Mesothelial cell of epicardium (in vitro differentiated cells): ENCODE results near the gene FIBCD1. TPM values are rescaled to one million over a fixed set of nuclear protein-coding genes. Genes with fewer than 3 reads are reported as not detected.

Source experiments
- DNase-seq, 2 experiments: peaks; one replicate each; pipeline ENCODE4 v3.0.0; 2021; ENCODE audit warnings: low spot score in 2 of 2; ENCODE audit not compliant: unreplicated experiment in 2 of 2
- H3K27ac Mint-ChIP-seq: 2 replicates; pipeline ENCODE4 v1.8.0; 2021; ENCODE audit warnings: mixed read lengths
- H3K27me3 Mint-ChIP-seq: 2 replicates; pipeline ENCODE4 v1.8.0; 2021; ENCODE audit warnings: low read depth, mixed read lengths
- H3K36me3 Mint-ChIP-seq: 2 replicates; pipeline ENCODE4 v1.8.0; 2021; ENCODE audit warnings: mixed read lengths
- H3K4me1 Mint-ChIP-seq: 2 replicates; pipeline ENCODE4 v1.8.0; 2021; ENCODE audit warnings: mixed read lengths
- H3K4me3 Mint-ChIP-seq: 2 replicates; pipeline ENCODE4 v1.8.0; 2021; ENCODE audit warnings: mild to moderate bottlenecking, moderate library complexity, mixed read lengths
- H3K9me3 Mint-ChIP-seq: 2 replicates; pipeline ENCODE4 v1.8.0; 2021; ENCODE audit warnings: mixed read lengths
- total RNA-seq: library from RNA; stranded (reverse); gene quantifications from 3 replicates; pipeline ENCODE4 v1.2.1, GENCODE V29; 2021
- TF ChIP-seq, protein P1 (sequence below): fragments of 200-600 bp; sonication (generic); IDR thresholded peaks from one replicate; pipeline ENCODE4 v1.5.0; 2021; ENCODE audit warnings: antibody characterized with exemption; ENCODE audit not compliant: unreplicated experiment

The FIBCD1 gene
- total RNA-seq, 1 donor from 2014 or later, result 2.2 TPM

DNA sequence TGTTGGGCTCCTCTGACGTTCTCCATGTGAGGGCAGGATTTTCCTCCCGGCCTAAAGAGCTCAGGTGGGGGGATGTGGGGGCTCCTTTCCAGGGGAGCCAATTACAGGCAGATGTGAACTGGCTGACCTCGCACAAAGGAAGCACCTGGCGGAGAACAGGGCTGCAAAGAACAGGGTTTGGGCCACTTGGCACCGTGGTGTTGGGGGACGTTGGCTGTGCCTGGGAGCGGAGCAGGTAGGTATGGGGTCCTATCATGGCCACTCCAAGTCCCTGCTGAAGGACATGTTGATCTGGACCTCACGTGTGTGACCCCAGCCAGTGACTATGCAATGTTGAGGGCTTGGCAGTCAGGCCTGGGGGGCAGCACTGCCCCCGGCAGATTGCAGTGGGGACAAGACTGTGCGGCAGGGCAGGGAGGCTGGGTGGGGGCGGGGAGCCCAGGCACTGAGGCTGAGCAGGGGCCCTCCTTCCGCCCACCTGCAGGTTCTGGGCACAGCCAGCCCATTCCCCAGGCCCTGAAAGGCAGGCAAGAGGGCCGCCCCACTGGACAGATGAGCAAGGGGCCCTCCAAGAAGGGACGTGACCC lies 19.4 kb downstream of the FIBCD1 start:
- H3K27me3 Mint-ChIP-seq, result no peaks in the 10 kb centered on the region
- no peak for DNase-seq

DNA sequence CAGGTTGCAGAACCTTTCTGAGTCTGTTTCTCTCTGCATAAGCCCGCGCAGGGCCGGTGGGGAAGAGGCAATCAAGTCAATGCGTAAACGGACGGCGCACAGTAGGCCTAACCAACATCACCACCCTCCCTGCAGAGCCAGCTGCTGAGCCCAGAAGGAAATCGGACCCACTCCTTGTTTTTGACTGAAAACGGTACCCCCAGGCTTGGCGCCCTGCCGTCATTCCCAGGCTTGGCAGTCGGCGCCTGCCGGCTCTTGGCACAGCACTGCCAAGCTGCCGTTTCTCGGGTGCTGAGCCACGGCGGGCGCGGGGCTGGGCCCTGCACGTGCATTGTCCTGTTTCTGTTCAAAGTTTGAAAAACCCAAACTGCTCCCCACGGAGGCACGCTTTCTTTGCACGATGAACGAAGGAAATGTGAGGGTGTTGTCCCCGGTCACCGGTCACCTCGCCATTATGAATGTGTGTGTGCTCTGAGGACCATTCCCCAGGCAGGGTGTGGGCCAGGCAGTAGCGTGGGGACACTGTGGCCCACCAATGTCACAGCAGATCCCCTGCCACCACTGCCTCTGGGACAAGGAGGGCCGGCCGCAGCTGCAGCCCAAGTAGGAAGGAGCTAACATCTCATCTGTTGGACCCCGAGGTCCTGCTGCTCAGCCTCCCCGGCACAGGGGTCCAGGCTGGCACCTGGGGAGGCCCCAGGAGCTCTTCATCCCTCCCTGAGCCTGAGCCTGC lies 20.1 kb downstream of the FIBCD1 start:
- no peak overlapping the region for H3K4me3 Mint-ChIP-seq
- TF ChIP-seq, protein P1, sequence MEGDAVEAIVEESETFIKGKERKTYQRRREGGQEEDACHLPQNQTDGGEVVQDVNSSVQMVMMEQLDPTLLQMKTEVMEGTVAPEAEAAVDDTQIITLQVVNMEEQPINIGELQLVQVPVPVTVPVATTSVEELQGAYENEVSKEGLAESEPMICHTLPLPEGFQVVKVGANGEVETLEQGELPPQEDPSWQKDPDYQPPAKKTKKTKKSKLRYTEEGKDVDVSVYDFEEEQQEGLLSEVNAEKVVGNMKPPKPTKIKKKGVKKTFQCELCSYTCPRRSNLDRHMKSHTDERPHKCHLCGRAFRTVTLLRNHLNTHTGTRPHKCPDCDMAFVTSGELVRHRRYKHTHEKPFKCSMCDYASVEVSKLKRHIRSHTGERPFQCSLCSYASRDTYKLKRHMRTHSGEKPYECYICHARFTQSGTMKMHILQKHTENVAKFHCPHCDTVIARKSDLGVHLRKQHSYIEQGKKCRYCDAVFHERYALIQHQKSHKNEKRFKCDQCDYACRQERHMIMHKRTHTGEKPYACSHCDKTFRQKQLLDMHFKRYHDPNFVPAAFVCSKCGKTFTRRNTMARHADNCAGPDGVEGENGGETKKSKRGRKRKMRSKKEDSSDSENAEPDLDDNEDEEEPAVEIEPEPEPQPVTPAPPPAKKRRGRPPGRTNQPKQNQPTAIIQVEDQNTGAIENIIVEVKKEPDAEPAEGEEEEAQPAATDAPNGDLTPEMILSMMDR, result no peak
- H3K9me3 Mint-ChIP-seq, result no peaks in the 10 kb centered on the region
- H3K27ac Mint-ChIP-seq, result no peak overlapping the region
- no peaks in the 10 kb centered on the region for H3K27me3 Mint-ChIP-seq
- peaks cover 30% of the 10 kb centered on the region for H3K4me1 Mint-ChIP-seq
- no peaks in the 10 kb centered on the region for H3K36me3 Mint-ChIP-seq
- no peak for DNase-seq

More for the DNA sequence above, 19.4 kb downstream of the FIBCD1 start:
- no peaks in the 10 kb centered on the region for H3K9me3 Mint-ChIP-seq
- no peak overlapping the region for H3K4me3 Mint-ChIP-seq
- TF ChIP-seq, protein P1, result no peak
- H3K36me3 Mint-ChIP-seq, result no peaks in the 10 kb centered on the region
- H3K4me1 Mint-ChIP-seq, result peaks cover 30% of the 10 kb centered on the region
- H3K27ac Mint-ChIP-seq, result no peak overlapping the region

DNA sequence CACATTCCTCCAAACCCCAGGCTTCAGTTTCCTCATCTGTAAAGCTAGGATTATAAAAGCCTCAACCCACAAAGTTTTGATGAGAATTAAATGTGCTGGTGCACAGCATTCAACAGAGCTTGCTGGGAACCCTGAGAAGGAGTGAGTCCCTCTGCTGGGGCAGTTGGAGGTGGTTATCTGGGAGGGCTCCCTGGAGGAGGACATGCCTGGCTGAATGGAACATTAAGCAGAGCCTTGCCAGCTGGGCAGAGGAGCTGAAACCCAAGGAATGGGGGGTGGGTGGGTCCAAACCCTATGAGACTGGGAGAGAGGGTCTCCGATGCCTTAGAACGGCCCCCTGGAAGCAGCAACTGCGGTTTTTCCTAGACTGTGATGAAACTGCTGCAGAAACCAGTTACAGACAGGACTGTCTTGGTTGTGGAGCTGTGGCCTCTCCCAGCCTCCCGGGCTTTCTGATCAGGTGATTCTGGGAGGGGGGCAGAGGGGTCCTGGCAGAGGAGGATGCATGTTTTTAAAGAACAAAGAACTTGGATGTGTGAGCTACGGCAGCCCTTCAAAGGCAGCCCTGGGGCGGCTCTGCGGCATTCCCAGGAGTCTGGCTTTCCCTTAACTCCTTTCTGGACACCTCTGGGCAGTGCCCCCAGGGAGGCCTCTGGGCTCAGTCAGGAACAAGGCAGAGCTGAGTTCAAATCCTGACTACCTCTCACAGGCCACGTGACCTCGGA lies 20.8 kb downstream of the FIBCD1 start:
- Mint-ChIP-seq H3K27ac (no peak overlapping the region), H3K27me3 (no peaks in the 10 kb centered on the region), H3K36me3 (no peaks in the 10 kb centered on the region), H3K9me3 (no peaks in the 10 kb centered on the region), H3K4me3 (no peak overlapping the region), H3K4me1 (peaks cover 30% of the 10 kb centered on the region)
- TF ChIP-seq, protein P1, result no peak
- DNase-seq, result no peak

DNA sequence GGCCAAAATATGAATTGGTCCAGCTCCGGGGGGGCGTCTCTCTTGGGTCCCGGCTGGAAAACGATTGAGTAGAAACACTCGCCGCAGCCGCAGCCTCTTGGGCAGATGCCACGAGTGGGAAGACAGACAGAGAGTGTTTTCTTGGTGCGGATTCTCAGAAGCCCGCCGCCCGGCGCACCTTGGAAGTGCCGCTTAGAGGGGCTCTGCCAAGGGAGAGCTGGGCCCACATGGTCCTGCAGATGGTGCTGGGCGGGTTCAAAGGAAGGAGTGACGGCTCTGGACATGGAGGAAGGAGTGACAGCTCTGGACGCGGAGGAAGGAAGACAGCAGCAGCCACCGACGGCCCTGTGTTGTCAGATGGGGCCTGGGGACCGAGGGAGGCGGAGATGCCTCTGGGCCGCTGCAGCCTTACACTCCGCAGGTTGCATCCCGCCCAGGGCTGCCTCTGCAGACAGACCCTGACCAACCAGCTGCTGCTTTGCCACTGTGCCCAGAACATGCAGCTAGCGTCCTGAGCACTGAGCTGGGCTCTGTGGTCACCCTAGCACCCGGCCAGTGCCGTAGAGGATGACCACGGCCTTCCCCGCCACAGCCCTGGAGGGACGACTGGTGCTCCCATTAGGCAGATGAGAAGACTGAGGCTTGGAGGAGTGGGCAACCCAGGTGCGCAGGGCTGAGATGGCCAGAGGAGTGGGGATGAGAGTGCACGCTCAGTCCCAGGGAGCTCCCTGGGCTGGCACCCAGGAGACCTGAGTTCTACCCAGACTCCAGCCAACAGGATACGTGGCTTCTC lies 21.7 kb downstream of the FIBCD1 start:
- Mint-ChIP-seq H3K36me3 (no peaks in the 10 kb centered on the region), H3K27ac (no peak overlapping the region), H3K27me3 (no peaks in the 10 kb centered on the region), H3K4me1 (peaks cover 21% of the 10 kb centered on the region), H3K9me3 (no peaks in the 10 kb centered on the region), H3K4me3 (no peak overlapping the region)
- TF ChIP-seq, protein P1, result no peak
- DNase-seq, result no peak

DNA sequence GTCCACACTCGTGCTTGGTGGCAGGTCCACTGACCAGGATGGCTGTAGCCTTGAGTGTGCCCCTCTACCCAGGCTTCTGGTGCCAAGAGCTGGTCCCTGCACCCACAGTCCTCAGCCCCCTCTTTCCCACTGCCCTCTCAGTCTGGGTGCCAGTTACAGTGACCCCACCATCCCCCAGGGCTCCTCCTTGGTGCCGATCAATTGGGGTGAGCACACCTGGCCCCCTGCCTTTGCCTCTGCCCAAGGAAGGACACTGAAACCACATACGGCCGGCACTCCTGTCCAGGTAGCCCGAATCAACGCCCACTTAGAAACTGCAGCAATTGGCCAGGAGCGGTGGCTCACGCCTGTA lies 24.0 kb downstream of the FIBCD1 start:
- Mint-ChIP-seq H3K36me3 (no peaks in the 10 kb centered on the region), H3K4me3 (no peak overlapping the region), H3K9me3 (no peaks in the 10 kb centered on the region), H3K4me1 (peaks cover 7% of the 10 kb centered on the region), H3K27me3 (no peaks in the 10 kb centered on the region), H3K27ac (no peak overlapping the region)
- TF ChIP-seq, protein P1, result no peak
- no peak for DNase-seq
